RWPE2 (cell line): Measurements from ENCODE around the gene C1orf94.

Experiments
- ATAC-seq: fragments of 200-7000 bp; cut with Tn5 transposase; 3 replicates; pipeline ENCODE4 v1.9.1; 2021; ENCODE audit warnings: low read depth
- DNase-seq: peaks from one replicate; pipeline ENCODE4 v3.0.0-alpha.2; 2020; ENCODE audit warnings: low spot score
- H3K27ac ChIP-seq: fragments of 450-650 bp; 2 replicates; pipeline ENCODE4 v1.5.1; 2017; ENCODE audit warnings: mild to moderate bottlenecking; ENCODE audit not compliant: poor library complexity, severe bottlenecking
- H3K27me3 ChIP-seq: fragments of 250-450 bp; sonication (Bioruptor Pico); 2 replicates; pipeline ENCODE4 v1.5.1; 2021; ENCODE audit warnings: mild to moderate bottlenecking, moderate library complexity; ENCODE audit not compliant: insufficient read depth, poor library complexity, severe bottlenecking
- H3K36me3 ChIP-seq: fragments of 250-450 bp; sonication (Bioruptor Pico); 2 replicates; pipeline ENCODE4 v1.5.1; 2020; ENCODE audit warnings: low read depth, mild to moderate bottlenecking, moderate library complexity
- H3K4me1 ChIP-seq: fragments of 250-450 bp; sonication (Bioruptor Pico); 2 replicates; pipeline ENCODE4 v1.5.1; 2021; ENCODE audit warnings: mild to moderate bottlenecking, moderate library complexity; ENCODE audit not compliant: insufficient read depth, poor library complexity, severe bottlenecking
- H3K4me3 ChIP-seq: fragments of 250-450 bp; sonication (Bioruptor Pico); 2 replicates; pipeline ENCODE4 v1.5.1; 2021; ENCODE audit warnings: mild to moderate bottlenecking, moderate library complexity; ENCODE audit not compliant: severe bottlenecking
- H3K9me3 ChIP-seq: fragments of 250-450 bp; sonication (Bioruptor Pico); 2 replicates; pipeline ENCODE4 v1.5.1; 2021; ENCODE audit warnings: mild to moderate bottlenecking, moderate library complexity; ENCODE audit not compliant: severe bottlenecking
- TF ChIP-seq, protein P1 (sequence below): fragments of 450-650 bp; IDR thresholded peaks from one replicate; pipeline ENCODE4 v1.5.1; 2017; ENCODE audit warnings: mild to moderate bottlenecking, moderate library complexity; ENCODE audit not compliant: poor library complexity, severe bottlenecking

The C1orf94 gene

GRCh38 chr1:34164771-34165391 lies 11.8 kb upstream of the C1orf94 start, which contains the start of gene CSMD2:
CSMD2 (minus strand) TSS chr1:34165230; CDS start chr1:34165097, 133 bp downstream.
- Histone ChIP-seq H3K27ac (no peak within 1 kb of the TSS), H3K4me3 (peak within 1 kb of the TSS; percentile 24)
- peak; percentile 41; the same call in 1 of the 3 replicates for ATAC-seq

GRCh38 chr1:34165422-34165921 lies 11.2 kb upstream of the C1orf94 start:
- peaks cover 83% of the 10 kb centered on the region for H3K27me3 ChIP-seq
- H3K9me3 ChIP-seq = peaks cover 2% of the 10 kb centered on the region
- no peak overlapping the region for H3K27ac ChIP-seq
- TF ChIP-seq, protein P1, sequence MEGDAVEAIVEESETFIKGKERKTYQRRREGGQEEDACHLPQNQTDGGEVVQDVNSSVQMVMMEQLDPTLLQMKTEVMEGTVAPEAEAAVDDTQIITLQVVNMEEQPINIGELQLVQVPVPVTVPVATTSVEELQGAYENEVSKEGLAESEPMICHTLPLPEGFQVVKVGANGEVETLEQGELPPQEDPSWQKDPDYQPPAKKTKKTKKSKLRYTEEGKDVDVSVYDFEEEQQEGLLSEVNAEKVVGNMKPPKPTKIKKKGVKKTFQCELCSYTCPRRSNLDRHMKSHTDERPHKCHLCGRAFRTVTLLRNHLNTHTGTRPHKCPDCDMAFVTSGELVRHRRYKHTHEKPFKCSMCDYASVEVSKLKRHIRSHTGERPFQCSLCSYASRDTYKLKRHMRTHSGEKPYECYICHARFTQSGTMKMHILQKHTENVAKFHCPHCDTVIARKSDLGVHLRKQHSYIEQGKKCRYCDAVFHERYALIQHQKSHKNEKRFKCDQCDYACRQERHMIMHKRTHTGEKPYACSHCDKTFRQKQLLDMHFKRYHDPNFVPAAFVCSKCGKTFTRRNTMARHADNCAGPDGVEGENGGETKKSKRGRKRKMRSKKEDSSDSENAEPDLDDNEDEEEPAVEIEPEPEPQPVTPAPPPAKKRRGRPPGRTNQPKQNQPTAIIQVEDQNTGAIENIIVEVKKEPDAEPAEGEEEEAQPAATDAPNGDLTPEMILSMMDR = no peak
- H3K36me3 ChIP-seq = no peaks in the 10 kb centered on the region
- no peak overlapping the region for H3K4me3 ChIP-seq
- DNase-seq (no peak), ATAC-seq (no peak)
- H3K4me1 ChIP-seq = no peaks in the 10 kb centered on the region

More at GRCh38 chr1:34164771-34165391, 11.8 kb upstream of the C1orf94 start, which contains the start of gene CSMD2:
- Histone ChIP-seq H3K9me3 (peaks cover 2% of the 10 kb centered on the region), H3K36me3 (no peaks in the 10 kb centered on the region), H3K27me3 (peaks cover 85% of the 10 kb centered on the region), H3K4me1 (no peaks in the 10 kb centered on the region)
- TF ChIP-seq, protein P1 = peak; percentile 6
- DNase-seq = no peak

GRCh38 chr1:34166191-34166624 lies 10.5 kb upstream of the C1orf94 start:
- no peaks in the 10 kb centered on the region for H3K36me3 ChIP-seq
- H3K27ac ChIP-seq = no peak overlapping the region
- DNase-seq (no peak), ATAC-seq (no peak)
- peaks cover 76% of the 10 kb centered on the region for H3K27me3 ChIP-seq
- no peaks in the 10 kb centered on the region for H3K4me1 ChIP-seq
- H3K4me3 ChIP-seq = no peak overlapping the region
- TF ChIP-seq, protein P1 = no peak
- peaks cover 2% of the 10 kb centered on the region for H3K9me3 ChIP-seq

- no peaks in the 10 kb centered on the region for H3K4me1 ChIP-seq
- H3K4me3 ChIP-seq = no peak overlapping the region
- TF ChIP-seq, protein P1 = no peak
- peaks cover 2% of the 10 kb centered on the region for H3K9me3 ChIP-seq
- DNase-seq = no peak
- no peaks in the 10 kb centered on the region for H3K36me3 ChIP-seq
- ATAC-seq = no peak
- H3K27ac ChIP-seq = no peak overlapping the region
- H3K27me3 ChIP-seq = peaks cover 70% of the 10 kb centered on the region
Measured at GRCh38 chr1:34166625-34167361, 9.9 kb upstream of the C1orf94 start.
